H54 (cell line): ENCODE data around the gene ZNF57.
"Not testable (repeated sequence)": the region's sequence is repeated elsewhere in the genome, so short reads cannot be mapped to it uniquely, and the experiment has no call there.

Source experiments
- DNase-seq: peaks from one replicate; pipeline ENCODE4 v3.0.0; 2011; ENCODE audit warnings: low spot score, mixed read lengths; ENCODE audit not compliant: insufficient read length
- FAIRE-seq: peaks from 3 replicates; lab custom pipeline; 2011; peaks lifted over from hg19 to GRCh38; lab: Jason Lieb, UNC
- POLR2A ChIP-seq: IDR thresholded peaks from 2 replicates; pipeline ENCODE4 v1.6.1; 2011; ENCODE audit warnings: low read depth, mild to moderate bottlenecking, low read length

ZNF57 gene

GRCh38 chr19:2952953-2953481 lies 52.3 kb downstream of the ZNF57 start:
- no peak for DNase-seq
- no peak for FAIRE-seq
- no peak for TF ChIP-seq POLR2A

- DNase-seq: no peak
- no peak for TF ChIP-seq POLR2A
- no peak for FAIRE-seq
Measured at GRCh38 chr19:2957160-2957559, 56.4 kb downstream of the ZNF57 start.

GRCh38 chr19:2960120-2960519 lies 59.4 kb downstream of the ZNF57 start:
- DNase-seq (no peak), FAIRE-seq (no peak)
- no peak for TF ChIP-seq POLR2A

- DNase-seq: no peak
- FAIRE-seq: no peak
- no peak for TF ChIP-seq POLR2A
Measured at GRCh38 chr19:2962018-2962670, 61.4 kb downstream of the ZNF57 start.

- no peak for TF ChIP-seq POLR2A
- DNase-seq (no peak), FAIRE-seq (no peak)
Measured at GRCh38 chr19:2963122-2963521, 62.4 kb downstream of the ZNF57 start.

- not testable (repeated sequence) for DNase-seq, FAIRE-seq
Measured at GRCh38 chr19:2963631-2964030, 62.9 kb downstream of the ZNF57 start.

GRCh38 chr19:2964874-2965273 lies 64.1 kb downstream of the ZNF57 start:
- no peak for TF ChIP-seq POLR2A
- DNase-seq: no peak
- FAIRE-seq: no peak

- DNase-seq: no peak
- TF ChIP-seq POLR2A: no peak
- FAIRE-seq: no peak
Measured at GRCh38 chr19:2967972-2968371, 67.2 kb downstream of the ZNF57 start.
